AML-193 (cell line): Measurements from ENCODE around the gene ATG101.

Experiments
- DNase-seq, 2 experiments: peaks; one replicate each; lab custom pipeline; 2025; lab: John Stamatoyannopoulos, UW

Gene ATG101

DNA sequence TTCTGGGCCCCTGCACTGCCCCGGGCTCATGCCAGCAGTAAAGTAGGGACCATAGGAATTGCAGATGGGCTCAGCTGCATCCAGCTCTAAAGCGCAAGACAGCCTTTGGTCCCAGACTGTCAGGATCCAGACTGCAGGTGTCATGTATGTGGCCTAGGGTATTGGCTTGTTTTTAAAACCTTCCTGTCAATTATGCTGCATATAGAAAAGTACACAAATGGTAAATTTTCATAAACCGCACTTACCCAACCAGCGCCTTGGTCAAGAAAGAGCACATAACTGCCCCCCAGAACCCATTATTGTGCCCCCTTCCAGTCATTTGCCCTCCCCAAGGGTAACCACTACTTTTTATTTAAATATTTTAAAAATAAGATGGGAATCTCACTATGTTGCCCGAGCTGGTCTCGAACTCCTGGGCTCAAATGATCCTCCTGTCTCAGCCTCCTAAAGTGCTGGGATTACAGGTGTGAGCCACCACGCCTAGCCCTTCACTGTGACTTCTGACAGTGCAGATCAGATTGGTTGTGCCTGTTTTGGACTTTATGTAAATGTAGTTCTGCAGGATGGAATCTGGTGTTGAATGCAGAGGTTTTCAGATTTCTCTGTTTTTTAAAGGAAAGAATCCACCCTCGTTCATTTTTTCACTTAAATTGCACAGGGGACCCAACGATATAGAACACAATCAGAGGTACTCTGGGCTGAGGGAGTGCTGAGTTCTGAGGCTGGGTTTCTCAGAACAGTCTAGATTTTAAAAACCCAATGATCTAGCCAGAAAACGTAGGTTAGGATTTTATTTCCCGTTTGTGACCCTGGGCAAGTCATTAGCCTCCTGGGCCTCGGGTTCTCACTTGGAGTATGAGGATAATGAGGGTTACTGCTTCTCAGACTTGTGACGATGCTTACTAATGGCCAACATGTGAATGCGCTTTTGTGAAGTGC lies 11.9 kb upstream of the ATG101 start:
- DNase-seq: no peak

DNA sequence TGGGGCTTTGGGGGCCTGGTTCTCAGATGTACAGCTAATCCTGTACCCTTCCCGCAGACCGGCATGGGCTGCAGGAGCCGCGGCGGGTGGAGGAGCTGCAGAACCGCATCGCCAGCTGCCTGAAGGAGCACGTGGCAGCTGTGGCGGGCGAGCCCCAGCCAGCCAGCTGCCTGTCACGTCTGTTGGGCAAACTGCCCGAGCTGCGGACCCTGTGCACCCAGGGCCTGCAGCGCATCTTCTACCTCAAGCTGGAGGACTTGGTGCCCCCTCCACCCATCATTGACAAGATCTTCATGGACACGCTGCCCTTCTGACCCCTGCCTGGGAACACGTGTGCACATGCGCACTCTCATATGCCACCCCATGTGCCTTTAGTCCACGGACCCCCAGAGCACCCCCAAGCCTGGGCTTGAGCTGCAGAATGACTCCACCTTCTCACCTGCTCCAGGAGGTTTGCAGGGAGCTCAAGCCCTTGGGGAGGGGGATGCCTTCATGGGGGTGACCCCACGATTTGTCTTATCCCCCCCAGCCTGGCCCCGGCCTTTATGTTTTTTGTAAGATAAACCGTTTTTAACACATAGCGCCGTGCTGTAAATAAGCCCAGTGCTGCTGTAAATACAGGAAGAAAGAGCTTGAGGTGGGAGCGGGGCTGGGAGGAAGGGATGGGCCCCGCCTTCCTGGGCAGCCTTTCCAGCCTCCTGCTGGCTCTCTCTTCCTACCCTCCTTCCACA lies 11.0 kb upstream of the ATG101 start:
- DNase-seq: no peak

DNA sequence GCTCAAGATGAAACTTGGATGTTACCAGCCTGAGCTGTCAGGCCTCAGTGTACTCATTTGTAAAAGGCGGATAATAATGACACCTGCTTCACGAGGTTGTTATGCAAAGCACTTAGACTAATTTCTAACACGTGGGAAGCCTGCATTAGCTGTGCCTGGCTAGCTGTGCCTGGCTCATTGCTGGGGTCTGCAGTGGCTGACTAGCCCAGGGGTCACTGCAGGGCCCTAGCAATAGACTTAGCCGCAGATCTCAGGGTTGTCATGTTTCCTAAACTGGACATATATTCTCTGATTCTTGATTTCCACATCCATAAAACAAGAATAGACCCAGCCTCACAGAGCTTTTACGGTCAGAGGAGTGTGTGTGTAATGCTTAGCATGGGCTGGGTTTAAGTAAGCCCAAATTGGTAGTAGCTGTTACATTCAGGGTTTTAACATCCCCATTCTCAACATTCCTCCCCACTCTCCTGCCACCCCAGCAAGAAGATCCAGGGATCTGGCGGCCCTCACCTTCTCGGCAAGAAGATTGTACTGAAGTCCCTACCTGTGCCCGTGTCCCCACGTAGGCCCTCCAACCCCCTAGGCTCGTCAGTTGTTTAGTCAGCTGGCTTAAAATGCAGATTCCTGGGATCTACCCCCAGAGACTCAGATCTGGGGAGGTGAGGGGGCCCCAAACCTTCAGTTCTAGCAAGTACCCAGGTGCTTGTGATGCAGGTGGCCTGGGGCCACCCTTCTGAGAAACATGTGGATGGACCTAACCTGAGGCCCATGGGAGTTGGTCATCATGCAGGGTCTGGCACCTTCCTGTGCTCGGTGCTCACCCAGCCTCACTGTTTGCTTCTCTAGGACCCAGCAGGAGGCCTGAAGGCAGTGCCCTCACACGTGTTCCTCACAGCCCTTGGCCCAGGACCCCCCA lies 9.9 kb upstream of the ATG101 start:
- DNase-seq: no peak

DNA sequence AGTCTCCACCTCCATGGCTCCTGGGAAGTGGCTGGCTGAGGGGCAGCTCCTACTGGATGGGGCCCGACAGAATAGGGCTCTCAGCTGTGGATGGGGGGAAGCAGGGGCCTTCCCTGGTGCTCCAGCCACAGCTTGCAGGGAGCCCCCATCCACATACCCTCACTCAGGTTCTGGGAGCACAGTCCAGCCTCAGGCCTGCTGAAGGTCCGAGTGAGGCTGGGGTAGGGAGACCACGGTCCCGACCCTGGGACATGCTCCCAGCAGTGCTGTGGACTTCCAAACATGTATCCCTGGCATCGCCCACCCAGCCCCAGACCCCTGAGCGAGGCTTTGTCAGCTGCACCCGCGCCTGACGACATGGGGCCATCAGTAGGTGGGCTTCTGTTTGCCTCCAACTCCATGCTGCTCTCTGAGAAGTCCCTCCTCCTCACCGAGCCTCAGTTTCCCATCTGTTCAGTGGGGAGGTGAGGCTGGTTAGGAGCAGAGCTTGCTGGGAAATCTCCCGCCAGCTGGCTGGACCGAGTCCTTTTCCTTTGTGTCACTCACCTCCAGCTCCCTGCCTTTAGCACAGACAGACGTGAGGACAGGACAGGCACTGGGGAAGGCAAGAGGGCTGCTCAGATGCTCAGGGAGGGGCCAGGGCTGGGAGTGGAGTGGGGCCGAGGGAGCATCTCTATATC lies 9.1 kb upstream of the ATG101 start:
- DNase-seq: no peak

DNA sequence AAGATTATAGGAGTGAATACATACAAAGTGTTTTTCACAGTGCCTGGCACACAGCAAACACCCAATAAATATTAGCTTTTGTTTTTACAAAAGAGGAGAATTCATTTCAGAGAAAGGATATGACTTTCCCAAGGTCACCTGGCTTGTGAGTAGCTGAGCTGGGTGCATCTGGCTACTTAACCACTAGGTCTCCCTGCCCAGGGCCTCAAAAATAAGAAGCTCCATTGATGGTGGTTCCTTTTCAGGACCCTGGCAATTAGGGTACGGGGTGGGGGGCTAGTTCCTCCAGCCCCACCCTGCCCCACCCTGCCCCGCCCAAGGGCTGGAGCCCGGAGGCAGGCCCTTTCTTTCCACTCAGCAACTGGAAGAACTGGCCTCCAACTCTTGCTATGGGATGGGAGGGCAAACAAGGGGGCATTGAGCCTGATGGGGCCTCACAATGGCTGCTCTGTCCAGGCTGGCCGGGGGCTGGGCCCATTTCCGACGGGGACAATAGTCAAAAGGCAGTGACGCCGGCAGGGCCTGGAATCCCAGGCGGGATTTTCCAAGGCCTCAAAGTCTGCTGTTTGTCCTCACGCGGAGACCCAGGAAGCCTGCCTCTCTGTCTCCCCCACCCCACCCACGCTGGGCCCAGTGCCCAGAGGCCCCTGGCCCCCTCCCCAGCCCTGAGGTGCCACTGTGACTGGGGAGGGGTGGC lies 8.2 kb upstream of the ATG101 start:
- DNase-seq: no peak

DNA sequence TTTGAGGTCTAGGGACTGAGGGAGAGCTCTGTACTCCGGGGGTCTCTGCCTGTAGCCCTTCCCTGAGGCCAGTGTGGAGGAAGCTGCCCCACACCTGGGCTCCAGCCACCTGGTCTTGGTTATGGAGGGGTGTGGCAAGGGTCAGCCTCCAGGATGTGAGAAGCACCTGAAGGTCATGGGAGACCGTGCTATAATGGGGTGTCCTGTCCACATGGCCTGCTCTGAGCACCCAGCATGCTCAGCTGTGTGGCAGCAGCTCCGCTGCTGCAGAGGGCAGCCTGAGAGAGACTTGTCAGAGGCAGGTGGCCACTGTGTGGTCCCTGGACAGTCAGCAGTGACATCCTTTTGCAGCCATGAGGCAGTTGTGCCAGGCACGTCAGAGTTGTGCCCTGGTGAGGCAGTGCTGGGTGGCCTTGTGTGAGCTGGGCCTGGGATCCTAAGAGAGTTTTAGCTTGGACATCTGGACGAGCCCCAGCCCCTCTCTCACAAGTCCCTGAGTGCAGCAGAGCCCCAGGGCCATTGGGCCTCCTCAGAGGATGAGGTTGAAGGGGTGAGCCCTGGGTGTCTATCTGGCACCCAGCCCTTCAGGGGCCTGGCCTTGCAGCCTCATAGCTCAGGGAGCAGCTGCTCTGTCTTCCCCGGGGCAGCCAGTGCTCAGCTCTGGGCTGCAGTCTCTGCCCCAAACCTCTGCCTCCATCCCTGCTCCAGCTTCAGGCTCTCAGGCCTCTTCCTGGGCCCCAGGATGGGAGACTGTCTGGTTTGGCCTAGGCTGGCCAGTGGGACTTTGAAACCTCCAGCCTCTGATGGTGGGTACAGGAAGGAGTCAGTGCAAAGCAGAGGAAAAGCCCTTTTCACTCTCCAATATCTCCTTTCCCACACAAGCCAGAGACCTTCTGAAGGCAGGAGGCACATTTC lies 7.4 kb upstream of the ATG101 start:
- no peak for DNase-seq

DNA sequence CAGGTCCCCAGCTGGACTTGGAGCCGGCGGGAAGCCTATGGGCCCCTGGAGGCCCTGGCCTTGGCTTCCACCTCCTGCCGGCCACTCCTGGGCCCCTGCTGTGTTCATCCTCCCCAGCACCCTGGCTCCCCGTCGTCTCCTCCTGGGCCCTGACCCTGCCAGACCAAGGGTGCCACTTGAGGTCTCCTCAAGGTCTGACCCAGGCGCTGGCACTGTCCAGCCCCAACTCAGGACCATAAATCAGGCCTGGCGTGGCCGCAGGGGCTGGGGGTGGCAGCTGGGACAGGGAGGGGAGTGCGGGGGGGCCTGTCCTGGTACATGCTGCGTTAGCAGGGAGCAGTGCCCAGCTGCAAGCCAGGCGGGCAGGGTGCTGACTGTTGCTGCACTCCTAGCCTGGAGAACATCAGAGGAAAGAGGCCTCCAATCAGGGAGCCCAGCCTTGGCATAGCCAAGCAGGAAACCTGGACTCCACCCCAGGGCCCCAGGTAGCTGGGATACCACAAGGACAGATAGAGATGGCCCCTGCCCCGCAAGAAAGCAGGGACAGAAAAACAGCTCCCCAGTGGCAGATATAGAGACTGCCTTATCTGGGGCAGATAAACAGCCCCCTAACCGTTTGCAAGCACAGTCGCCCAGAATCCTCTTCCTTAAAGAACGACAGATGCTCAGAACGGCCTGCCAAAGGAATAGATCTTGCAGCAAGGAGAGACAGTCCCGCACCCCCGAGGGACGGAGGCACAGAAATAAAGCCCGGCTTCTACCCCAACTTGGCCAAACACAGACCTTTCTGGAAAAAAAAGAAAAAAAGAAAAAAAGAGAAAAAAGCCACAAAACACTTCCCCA lies 6.5 kb upstream of the ATG101 start:
- DNase-seq: no peak

DNA sequence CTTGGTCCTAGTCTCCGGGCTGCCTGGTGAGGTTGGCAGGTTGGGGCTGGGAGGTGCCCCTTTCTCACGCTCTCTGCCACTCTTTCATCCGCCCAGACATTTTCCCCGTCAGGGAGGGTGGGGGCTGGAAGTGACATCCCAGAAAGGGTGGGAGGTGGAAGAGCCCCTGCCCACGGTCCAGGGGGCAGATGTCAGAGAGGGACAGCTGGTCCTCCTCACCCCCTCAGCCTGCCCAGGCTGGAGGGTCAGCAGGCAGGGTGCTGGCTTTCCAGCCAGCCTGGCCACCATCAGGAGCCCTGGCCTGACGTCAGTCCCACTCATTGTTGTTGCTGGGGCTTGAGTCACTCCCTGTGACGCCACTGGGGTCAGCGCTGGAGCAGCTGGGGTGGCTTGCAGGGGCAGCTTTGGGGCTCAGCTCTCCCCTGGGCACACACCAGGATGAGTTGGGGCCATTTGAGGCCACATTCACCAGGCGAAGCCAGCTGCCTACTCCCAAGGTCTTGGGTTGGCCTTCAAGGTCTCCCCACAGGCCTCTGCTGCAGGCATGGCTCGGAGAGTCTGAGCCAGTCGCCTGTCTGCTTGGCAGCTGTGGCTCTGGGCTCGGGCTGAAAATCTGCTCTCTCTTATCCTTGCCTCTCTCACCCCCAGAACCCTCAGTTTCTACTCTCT lies 5.7 kb upstream of the ATG101 start:
- DNase-seq: no peak

DNA sequence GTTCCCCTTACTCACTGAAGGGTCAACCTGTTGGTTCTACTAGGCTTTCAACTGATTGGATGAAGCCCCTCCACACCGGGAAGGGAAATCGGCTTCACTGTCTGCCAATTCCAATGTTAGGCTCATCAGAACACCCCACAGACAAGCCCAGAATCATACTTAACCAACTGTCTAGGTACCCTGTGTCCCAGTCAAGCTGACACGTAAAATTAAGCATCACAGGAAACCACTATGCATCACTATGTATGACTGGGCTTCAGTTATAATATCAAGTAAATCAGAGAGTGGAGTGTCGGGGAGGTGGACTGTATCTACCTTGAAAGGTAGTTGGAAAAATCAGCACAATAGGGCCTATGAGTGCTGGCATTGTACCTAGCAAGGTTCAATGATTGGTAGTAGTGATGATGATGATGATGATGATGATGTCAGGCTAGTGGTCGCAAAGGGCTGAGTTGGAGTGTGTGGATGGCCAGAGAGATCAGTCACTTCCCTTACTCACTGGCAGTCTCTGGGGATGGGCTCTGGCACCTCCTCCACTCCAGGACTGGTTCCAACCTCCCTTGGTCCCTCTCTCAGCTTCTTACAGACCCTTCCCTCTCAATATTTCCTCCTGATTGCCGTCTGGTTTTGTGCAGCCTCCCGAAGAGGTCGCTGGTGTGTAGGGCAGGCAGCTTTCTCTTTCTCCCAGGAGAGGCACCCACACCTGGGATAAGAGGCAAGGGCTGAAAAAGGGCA lies 3.3 kb upstream of the ATG101 start:
- no peak for DNase-seq

DNA sequence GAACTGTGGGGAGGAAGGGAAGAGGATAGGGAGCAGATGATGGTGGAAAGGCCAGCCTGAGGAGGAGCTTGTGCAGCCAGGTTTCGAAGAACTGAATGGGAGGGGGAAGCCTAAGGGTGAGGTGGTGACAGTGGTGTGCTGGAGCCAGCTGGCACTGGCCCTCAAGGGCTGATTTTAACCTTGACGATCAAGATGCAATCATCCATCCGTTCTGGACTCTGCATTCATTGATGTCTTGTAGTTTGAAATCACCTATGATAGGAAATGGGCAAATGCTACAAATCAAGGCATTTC lies 2.8 kb upstream of the ATG101 start:
- DNase-seq: no peak

DNA sequence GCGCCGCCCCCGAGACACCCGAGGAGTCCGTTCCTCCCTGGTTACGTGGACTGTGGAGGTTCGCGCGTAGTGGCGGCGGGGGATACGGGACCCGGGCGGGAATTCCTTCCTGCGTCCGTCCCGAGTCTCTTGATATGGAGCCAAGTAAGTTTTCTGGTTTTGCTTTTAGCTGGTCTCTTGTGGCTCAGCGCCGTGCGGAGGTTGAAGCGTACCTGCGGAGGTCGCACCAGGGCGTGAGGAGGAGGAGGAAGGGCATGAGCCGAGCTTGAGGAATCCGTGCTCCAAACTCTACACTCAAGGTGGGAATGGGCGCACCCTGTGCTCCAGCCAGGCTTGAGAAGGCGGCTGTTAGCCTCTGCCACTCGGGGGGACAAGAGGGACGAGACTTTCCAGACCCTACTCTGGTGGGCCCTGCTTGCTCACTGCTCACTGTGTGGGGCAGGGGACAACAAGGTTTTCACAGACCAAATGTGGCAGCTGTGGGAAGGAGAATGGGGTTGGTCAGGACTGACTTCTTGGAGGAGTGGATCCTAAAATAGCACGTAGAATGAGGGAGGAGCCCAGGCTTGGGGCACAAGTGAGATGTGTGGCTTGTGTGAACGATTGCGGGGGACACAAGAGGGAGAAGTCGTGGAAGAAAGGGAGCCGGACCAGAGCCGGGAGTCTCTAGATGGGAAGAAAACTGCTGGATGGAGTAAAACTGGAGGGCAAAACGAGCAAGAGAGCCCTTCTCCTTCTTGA lies 577 bp downstream of the ATG101 start:
- no peak for DNase-seq

DNA sequence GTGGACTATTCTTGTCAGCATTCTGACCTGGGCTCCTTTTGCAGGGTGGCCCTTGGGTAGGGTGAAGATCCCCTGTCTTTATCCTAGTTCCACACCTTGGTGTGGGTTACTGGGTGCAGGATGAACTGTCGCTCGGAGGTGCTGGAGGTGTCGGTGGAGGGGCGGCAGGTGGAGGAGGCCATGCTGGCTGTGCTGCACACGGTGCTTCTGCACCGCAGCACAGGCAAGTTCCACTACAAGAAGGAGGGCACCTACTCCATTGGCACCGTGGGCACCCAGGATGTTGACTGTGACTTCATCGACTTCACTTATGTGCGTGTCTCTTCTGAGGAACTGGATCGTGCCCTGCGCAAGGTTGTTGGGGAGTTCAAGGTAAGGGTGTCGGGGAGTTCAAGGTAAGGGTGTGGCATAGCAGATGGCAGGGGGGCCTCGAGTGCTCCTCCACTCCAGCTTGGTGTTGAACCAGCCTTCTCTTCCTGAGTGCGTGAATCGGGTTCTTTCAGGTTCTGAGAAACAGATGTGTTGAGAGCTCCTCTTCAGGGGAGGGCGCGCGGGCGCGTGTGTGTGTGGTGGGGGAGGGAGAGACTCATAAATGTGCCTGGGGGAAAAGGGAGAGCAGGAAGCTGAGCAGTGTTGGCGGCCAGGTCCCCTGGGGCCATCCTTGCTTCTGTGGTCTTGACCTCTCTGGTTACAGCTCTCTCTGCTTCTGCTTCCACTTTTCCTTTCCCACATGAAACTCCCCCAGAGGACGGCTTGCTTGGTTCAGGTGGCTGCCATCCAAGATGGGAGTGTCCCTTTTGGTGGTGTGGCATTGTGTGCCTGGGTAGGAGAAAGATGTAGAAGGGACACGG lies 4.0 kb downstream of the ATG101 start:
- DNase-seq: peak; percentile 89

DNA sequence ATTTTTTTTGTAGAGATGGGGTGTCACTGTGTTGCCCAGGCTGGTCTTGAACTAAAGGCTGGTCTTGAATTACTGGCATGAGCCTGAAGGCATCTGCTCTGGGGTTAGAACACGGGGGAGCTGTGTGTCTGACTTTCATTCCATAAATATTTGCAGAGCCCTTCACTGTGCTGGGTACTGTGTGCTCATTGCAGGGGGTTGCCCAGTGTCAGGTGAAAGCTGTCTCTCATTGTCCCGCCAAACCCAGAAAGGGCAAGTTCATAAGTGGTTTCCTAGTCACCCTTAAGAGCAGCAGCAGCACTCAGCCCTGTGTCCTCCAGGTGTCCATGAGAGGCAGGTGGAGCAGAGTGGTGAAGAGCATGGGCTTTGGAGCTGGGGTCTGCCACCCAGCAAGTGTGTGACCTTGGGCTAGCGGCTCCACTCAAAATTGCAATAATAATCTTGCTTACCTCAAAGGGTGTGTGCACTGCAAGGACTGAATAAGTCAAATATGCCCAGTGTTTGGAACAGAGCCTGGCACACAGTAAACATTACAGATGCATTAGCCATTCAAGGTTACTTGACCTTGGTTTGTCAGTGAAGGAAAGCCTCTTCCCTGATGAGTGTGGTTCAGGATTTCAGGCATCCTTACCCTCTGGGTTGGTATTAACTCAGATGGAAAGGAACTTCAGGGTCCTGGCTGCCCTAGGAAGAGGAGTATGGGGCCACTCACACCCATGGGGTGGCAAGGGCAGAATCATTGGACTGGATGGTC lies 5.4 kb downstream of the ATG101 start:
- DNase-seq: no peak

DNA sequence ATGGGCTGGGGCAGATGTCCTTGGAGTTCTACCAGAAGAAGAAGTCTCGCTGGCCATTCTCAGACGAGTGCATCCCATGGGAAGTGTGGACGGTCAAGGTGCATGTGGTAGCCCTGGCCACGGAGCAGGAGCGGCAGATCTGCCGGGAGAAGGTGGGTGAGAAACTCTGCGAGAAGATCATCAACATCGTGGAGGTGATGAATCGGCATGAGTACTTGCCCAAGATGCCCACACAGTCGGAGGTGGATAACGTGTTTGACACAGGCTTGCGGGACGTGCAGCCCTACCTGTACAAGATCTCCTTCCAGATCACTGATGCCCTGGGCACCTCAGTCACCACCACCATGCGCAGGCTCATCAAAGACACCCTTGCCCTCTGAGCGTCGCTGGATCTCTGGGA lies 7.0 kb downstream of the ATG101 start:
- no peak for DNase-seq

DNA sequence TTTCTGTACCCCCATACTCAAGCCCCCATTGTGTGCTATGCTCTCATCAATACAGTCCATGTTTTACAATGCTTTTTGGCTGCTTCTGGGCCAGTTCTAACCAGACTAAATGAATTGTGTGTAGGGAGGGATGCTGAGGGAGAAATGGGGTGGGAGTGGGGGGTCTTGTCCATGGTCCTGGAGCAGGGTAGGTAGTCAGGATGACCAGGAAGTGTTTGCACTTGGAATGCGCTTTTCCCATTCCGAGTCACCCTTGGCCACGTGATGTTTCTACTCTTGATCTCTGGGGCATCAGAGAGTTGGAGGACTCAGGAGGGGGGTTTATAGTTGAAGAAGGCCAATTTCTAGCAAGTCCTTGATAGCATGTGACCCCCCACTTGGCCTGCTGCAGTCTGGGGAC lies 8.5 kb downstream of the ATG101 start:
- DNase-seq: no peak
